B cell (primary cell): ENCODE measurements around the gene RNF26.

Experiments
- EZH2 ChIP-seq: IDR thresholded peaks from 2 replicates; pipeline ENCODE4 v1.6.1; 2012; ENCODE audit warnings: borderline replicate concordance, low read depth, mild to moderate bottlenecking, moderate library complexity, low read length; ENCODE audit not compliant: insufficient read depth, poor library complexity, severe bottlenecking
- TF ChIP-seq, protein P1 (sequence below): fragments of 200-600 bp; IDR thresholded peaks from one replicate; pipeline ENCODE4 v1.8.0; 2022; ENCODE audit warnings: antibody characterized with exemption, mild to moderate bottlenecking

DNA sequence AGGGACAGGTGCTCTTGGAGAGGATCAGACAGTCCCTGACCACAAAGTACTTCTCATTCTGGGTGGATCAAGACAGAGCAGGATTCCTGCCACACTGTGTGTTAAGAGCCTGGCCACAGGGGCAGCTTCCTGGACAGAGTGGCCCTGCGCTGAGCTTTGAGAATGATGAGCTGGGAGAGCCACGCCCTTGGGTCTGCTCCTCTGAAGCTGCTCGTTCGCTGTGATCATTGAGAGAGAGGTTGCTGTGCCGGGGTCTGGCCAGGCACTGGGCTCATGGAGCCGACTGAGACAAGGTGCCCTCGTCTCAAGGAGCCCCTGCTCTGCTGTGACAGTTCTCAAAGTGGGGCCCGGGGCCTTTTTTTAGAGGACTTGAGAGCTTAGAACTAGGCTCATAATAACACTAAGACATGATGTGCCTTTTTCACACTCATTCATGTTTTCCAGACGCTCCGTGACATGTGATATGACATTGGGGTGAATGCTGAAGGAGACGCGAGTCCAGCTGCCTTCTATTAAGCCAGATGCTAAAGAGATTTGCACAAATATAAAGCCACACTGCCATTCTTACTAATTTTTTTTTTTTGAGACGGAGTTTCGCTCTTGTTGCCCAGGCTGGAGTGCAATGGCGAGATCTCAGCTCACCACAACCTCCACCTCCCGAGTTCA, 13.7 kb downstream of the RNF26 start:
- TF ChIP-seq, protein P1, sequence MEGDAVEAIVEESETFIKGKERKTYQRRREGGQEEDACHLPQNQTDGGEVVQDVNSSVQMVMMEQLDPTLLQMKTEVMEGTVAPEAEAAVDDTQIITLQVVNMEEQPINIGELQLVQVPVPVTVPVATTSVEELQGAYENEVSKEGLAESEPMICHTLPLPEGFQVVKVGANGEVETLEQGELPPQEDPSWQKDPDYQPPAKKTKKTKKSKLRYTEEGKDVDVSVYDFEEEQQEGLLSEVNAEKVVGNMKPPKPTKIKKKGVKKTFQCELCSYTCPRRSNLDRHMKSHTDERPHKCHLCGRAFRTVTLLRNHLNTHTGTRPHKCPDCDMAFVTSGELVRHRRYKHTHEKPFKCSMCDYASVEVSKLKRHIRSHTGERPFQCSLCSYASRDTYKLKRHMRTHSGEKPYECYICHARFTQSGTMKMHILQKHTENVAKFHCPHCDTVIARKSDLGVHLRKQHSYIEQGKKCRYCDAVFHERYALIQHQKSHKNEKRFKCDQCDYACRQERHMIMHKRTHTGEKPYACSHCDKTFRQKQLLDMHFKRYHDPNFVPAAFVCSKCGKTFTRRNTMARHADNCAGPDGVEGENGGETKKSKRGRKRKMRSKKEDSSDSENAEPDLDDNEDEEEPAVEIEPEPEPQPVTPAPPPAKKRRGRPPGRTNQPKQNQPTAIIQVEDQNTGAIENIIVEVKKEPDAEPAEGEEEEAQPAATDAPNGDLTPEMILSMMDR: no peak
- TF ChIP-seq EZH2: no peak
